ENCODE data around the gene SMS.

GRCh38 chrX:22037911-22038537 is 97.5 kb downstream of the SMS start:
- TF ChIP-seq CTCF (IDR thresholded peaks at IDR 0.05; ENCODE audit: insufficient read depth, low read length) (no peak), REST (IDR thresholded peaks at IDR 0.05; ENCODE audit: insufficient replicate concordance, low read depth) (no peak), POLR2AphosphoS5 (IDR thresholded peaks at IDR 0.05; ENCODE audit: low read depth) (no peak)
